HepG2 (cell line): ENCODE measurements around the gene NEU1. TPM values are rescaled to one million over a fixed set of nuclear protein-coding genes. Genes with fewer than 3 reads are reported as not detected.

Source experiments
- AHR ChIP-seq: IDR thresholded peaks from 2 replicates; pipeline ENCODE4 v1.6.1; 2018; ENCODE audit warnings: missing genetic modification reagents, missing compliant biosample characterization
- ATF6 ChIP-seq: sonication (generic); formaldehyde crosslinking; conservative IDR thresholded peaks from 2 replicates; pipeline ENCODE4 v1.4.0; 2020; ENCODE audit warnings: missing genetic modification reagents
- CHD2 ChIP-seq: IDR thresholded peaks from 2 replicates; pipeline ENCODE4 v1.6.1; 2011; ENCODE audit warnings: low read depth, low read length, improper control_type of control experiment
- CREBL2 ChIP-seq: sonication (generic); formaldehyde crosslinking; IDR thresholded peaks from 2 replicates; pipeline ENCODE4 v1.8.1; 2023; ENCODE audit warnings: missing genetic modification reagents, mild to moderate bottlenecking, borderline replicate concordance
- DRAP1 ChIP-seq: IDR thresholded peaks from 2 replicates; pipeline ENCODE4 v1.6.1; 2016; ENCODE audit warnings: missing genetic modification reagents, missing compliant biosample characterization
- ESRRA ChIP-seq: sonication (generic); formaldehyde crosslinking; IDR thresholded peaks from 2 replicates; pipeline ENCODE4 v1.5.1; 2020; ENCODE audit warnings: mild to moderate bottlenecking, low read depth, missing genetic modification reagents
- FOXC1 ChIP-seq: sonication (generic); formaldehyde crosslinking; IDR thresholded peaks from 2 replicates; pipeline ENCODE4 v1.8.0; 2022; ENCODE audit warnings: mild to moderate bottlenecking, missing genetic modification reagents, borderline replicate concordance
- HOXA9 ChIP-seq: sonication (generic); formaldehyde crosslinking; IDR thresholded peaks from 2 replicates; pipeline ENCODE4 v1.8.1; 2022; ENCODE audit warnings: missing genetic modification reagents, mild to moderate bottlenecking, moderate library complexity, borderline replicate concordance
- KAT8 ChIP-seq: IDR thresholded peaks from 2 replicates; pipeline ENCODE4 v1.6.1; 2016; ENCODE audit warnings: missing genetic modification reagents, missing compliant biosample characterization
- KDM1A ChIP-seq: IDR thresholded peaks from 2 replicates; pipeline ENCODE4 v1.6.1; 2016; ENCODE audit warnings: missing compliant biosample characterization
- KDM2A ChIP-seq: sonication (generic); formaldehyde crosslinking; IDR thresholded peaks from 2 replicates; pipeline ENCODE4 v1.4.0; 2020; ENCODE audit warnings: low read depth, missing genetic modification reagents, borderline replicate concordance
- NFIC ChIP-seq: IDR thresholded peaks from 2 replicates; pipeline ENCODE4 v1.6.1; 2012; ENCODE audit warnings: mild to moderate bottlenecking, low read length, inconsistent platforms
- PBX3 ChIP-seq: sonication (generic); formaldehyde crosslinking; IDR thresholded peaks from 2 replicates; pipeline ENCODE4 v1.8.1; 2023; ENCODE audit warnings: missing genetic modification reagents, inconsistent platforms, borderline replicate concordance
- SIN3A ChIP-seq: IDR thresholded peaks from 2 replicates; pipeline ENCODE4 v1.6.1; 2011; ENCODE audit warnings: low read depth, mild to moderate bottlenecking, control low read depth, low read length, borderline replicate concordance
- SP140L ChIP-seq: sonication (generic); formaldehyde crosslinking; IDR thresholded peaks from 2 replicates; pipeline ENCODE4 v1.4.0; 2020; ENCODE audit warnings: missing genetic modification reagents, borderline replicate concordance
- ZBTB43 ChIP-seq: sonication (generic); formaldehyde crosslinking; conservative IDR thresholded peaks from 2 replicates; pipeline ENCODE4 v1.4.0; 2020; ENCODE audit warnings: missing genetic modification reagents
- ZFP91 ChIP-seq: sonication (generic); formaldehyde crosslinking; IDR thresholded peaks from 2 replicates; pipeline ENCODE4 v1.9.0; 2022; ENCODE audit warnings: missing genetic modification reagents, mild to moderate bottlenecking, borderline replicate concordance
- ZNF335 ChIP-seq: sonication (generic); formaldehyde crosslinking; IDR thresholded peaks from 2 replicates; pipeline ENCODE4 v1.4.0; 2020; ENCODE audit warnings: missing genetic modification reagents
- ZNF547 ChIP-seq: sonication (generic); formaldehyde crosslinking; IDR thresholded peaks from 2 replicates; pipeline ENCODE4 v1.5.1; 2020; ENCODE audit warnings: mild to moderate bottlenecking, missing genetic modification reagents
- ZNF556 ChIP-seq: sonication (generic); formaldehyde crosslinking; IDR thresholded peaks from 2 replicates; pipeline ENCODE4 v1.4.0; 2020; ENCODE audit warnings: mild to moderate bottlenecking, missing genetic modification reagents, borderline replicate concordance
- ZNF616 ChIP-seq: sonication (generic); formaldehyde crosslinking; IDR thresholded peaks from 2 replicates; pipeline ENCODE4 v1.5.0; 2020; ENCODE audit warnings: low read depth, mild to moderate bottlenecking, missing genetic modification reagents
- ZNF672 ChIP-seq: sonication (generic); formaldehyde crosslinking; IDR thresholded peaks from 2 replicates; pipeline ENCODE4 v1.8.1; 2022; ENCODE audit warnings: missing genetic modification reagents
- ZNF766 ChIP-seq: sonication (generic); formaldehyde crosslinking; IDR thresholded peaks from 2 replicates; pipeline ENCODE4 v1.5.0; 2020; ENCODE audit warnings: missing genetic modification reagents, borderline replicate concordance
- polyA plus RNA-seq, 8 experiments: library from polyadenylated mRNA; depleted of rRNA in 3 of 8; stranded (reverse) in 7 of 8; unstranded in 1 of 8; fragments of >200 nt; fragmentation: Illumina TruSeq in 4 of 8; extraction: Trizol in 4 of 8; gene quantifications; 2 replicates each; pipeline versions ENCODE4 v1.2.1 to v1.2.3, GENCODE V29; 2011 to 2016; ENCODE audit warnings: low read depth in 4 of 8, missing spikeins in 1 of 8, mixed read lengths in 1 of 8; ENCODE audit not compliant: insufficient read depth in 1 of 8
- total RNA-seq, 5 experiments: library from RNA; depleted of rRNA; stranded (reverse); fragments of >200 nt; fragmentation: Illumina TruSeq; extraction: Trizol; gene quantifications; 2 replicates each; pipeline ENCODE4 v1.2.3, GENCODE V29; 2016; ENCODE audit warnings: low read depth in 1 of 5

NEU1 gene
- total and polyA plus RNA-seq, 2 of the 13 experiments (the other 11 are each of a cell fraction or from before 2014, with no cell fraction given), result 215 to 297 TPM

GRCh38 chr6:31827286-31828079 lies 35.1 kb downstream of the NEU1 start, which contains the start of gene HSPA1B (continued):
- TF ChIP-seq ZFP91 (CRISPR knock-in tag), result peak; percentile 79
- peak; percentile 80; the same call in 1 of the 2 replicates for TF ChIP-seq ZNF547 (CRISPR knock-in tag)
- TF ChIP-seq CHD2, result 0 out of 2 replicates have a peak, but pooled peaks have one; percentile 46
- 0 out of 2 replicates have a peak, but pooled peaks have one; percentile 38 for TF ChIP-seq ZBTB43 (CRISPR knock-in tag)
- peak; percentile 97 for TF ChIP-seq ZNF335 (CRISPR knock-in tag)
- peak; percentile 69; the same call in 1 of the 2 replicates for TF ChIP-seq ZNF616 (CRISPR knock-in tag)
- TF ChIP-seq NFIC, result no peak
- TF ChIP-seq CREBL2 (CRISPR knock-in tag), result no peak; the same call in 1 of the 2 replicates
- peak; percentile 82; the same call in 1 of the 2 replicates for TF ChIP-seq KDM2A (CRISPR knock-in tag)
- no peak for TF ChIP-seq PBX3 (CRISPR knock-in tag)
- TF ChIP-seq AHR (CRISPR knock-in tag), result peak; percentile 93
- peak; percentile 73 for TF ChIP-seq KAT8 (CRISPR knock-in tag)
- no peak for TF ChIP-seq ZNF672
- peak; percentile 32; the same call in 1 of the 2 replicates for TF ChIP-seq ZNF556 (CRISPR knock-in tag)
- no peak for TF ChIP-seq KDM1A
- TF ChIP-seq DRAP1 (CRISPR knock-in tag), result peak; percentile 99
- peak; percentile 95 for TF ChIP-seq FOXC1 (CRISPR knock-in tag)
- TF ChIP-seq SIN3A, result peak; percentile 97
- 0 out of 2 replicates have a peak, but pooled peaks have one; percentile 37 for TF ChIP-seq ZNF766 (CRISPR knock-in tag)
- TF ChIP-seq HOXA9, result no peak
- no peak for TF ChIP-seq ATF6
- peak; percentile 57; the same call in 1 of the 2 replicates for TF ChIP-seq SP140L (CRISPR knock-in tag)
- no peak for TF ChIP-seq ESRRA
